ENCODE data around the gene ZNF514. TPM values are rescaled to one million over a fixed set of nuclear protein-coding genes. Genes with fewer than 3 reads are reported as not detected.
"Not testable (repeated sequence)": the region's sequence is repeated elsewhere in the genome, so short reads cannot be mapped to it uniquely, and the experiment has no call there.

Gene ZNF514
- total RNA-seq, 4 donors from 2014 or later = 4.9 to 23.8 (median 6.9) TPM

GRCh38 chr2:95106081-95106480, 53.6 kb downstream of the ZNF514 start:
- no peak for TF ChIP-seq POLR2A (IDR thresholded peaks at IDR 0.05)
- TF ChIP-seq, protein P1, sequence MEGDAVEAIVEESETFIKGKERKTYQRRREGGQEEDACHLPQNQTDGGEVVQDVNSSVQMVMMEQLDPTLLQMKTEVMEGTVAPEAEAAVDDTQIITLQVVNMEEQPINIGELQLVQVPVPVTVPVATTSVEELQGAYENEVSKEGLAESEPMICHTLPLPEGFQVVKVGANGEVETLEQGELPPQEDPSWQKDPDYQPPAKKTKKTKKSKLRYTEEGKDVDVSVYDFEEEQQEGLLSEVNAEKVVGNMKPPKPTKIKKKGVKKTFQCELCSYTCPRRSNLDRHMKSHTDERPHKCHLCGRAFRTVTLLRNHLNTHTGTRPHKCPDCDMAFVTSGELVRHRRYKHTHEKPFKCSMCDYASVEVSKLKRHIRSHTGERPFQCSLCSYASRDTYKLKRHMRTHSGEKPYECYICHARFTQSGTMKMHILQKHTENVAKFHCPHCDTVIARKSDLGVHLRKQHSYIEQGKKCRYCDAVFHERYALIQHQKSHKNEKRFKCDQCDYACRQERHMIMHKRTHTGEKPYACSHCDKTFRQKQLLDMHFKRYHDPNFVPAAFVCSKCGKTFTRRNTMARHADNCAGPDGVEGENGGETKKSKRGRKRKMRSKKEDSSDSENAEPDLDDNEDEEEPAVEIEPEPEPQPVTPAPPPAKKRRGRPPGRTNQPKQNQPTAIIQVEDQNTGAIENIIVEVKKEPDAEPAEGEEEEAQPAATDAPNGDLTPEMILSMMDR (IDR thresholded peaks at IDR 0.05) = no peak
- Histone ChIP-seq H3K36me3 (peaks cover 11 to 100% (median 53%) of the 10 kb centered on the region in 3 donors), H3K27ac (peak overlapping the region in 1 of 4 donors; percentile 24), H3K9me3 (no peaks in the 10 kb centered on the region), H3K4me3 (no peak overlapping the region), H3K27me3 (no peaks in the 10 kb centered on the region), H3K4me1 (no peaks in the 10 kb centered on the region)
- 79 to 85% methylated on average over 2 of the region's 2 CpGs for WGBS, 2 donors
- no peak for DNase-seq
- intact Hi-C loops (cut with DNase I) = no loop called here

DNA sequence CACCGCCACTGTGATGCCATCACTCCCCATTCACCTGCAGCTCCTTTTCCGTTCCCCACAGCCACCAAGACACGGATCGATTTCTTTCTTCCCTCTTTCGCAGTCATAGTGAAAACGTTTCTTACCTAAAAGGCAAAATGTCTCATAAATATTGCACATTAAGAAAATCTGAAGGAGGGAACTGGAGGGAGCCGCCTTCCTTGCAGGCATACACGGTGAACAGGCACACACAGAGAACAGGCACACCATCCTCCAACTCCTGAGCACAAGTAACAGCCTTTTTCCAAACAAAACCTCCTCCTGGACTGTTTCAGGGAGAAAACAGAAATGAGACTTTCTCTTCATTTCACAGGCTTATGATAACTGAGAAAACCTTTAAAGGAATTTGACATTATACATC, 55.0 kb downstream of the ZNF514 start:
- TF ChIP-seq POLR2A (IDR thresholded peaks at IDR 0.05) = no peak
- TF ChIP-seq, protein P1 (IDR thresholded peaks at IDR 0.05) = no peak
- peaks cover 16 to 100% (median 58%) of the 10 kb centered on the region in 3 donors for H3K36me3 ChIP-seq
- H3K9me3 ChIP-seq = no peaks in the 10 kb centered on the region
- no peak overlapping the region for H3K4me3 ChIP-seq
- intact Hi-C loops (cut with DNase I) = no loop called here
- H3K27ac ChIP-seq = no peak overlapping the region
- H3K27me3 ChIP-seq = no peaks in the 10 kb centered on the region
- WGBS, 2 donors = 91 to 93% methylated on average over 8 of the region's 8 CpGs
- H3K4me1 ChIP-seq = no peaks in the 10 kb centered on the region
- no peak for DNase-seq

GRCh38 chr2:95099910-95100309, 59.7 kb downstream of the ZNF514 start:
- Histone ChIP-seq H3K36me3 (peaks cover 7 to 92% (median 30%) of the 10 kb centered on the region in 3 donors), H3K9me3 (no peaks in the 10 kb centered on the region)

GRCh38 chr2:95098273-95098672, 61.4 kb downstream of the ZNF514 start:
- H3K27ac ChIP-seq; H3K9me3 ChIP-seq; intact Hi-C loops (cut with DNase I); H3K4me3 ChIP-seq; H3K4me1 ChIP-seq; DNase-seq; H3K27me3 ChIP-seq: not testable (repeated sequence)
- 90 to 100% methylated on average over 5 of the region's 5 CpGs for WGBS, 2 donors
- H3K36me3 ChIP-seq = peaks cover 7 to 92% (median 26%) of the 10 kb centered on the region in 3 donors

More at GRCh38 chr2:95099910-95100309, 59.7 kb downstream of the ZNF514 start:
- H3K4me3 ChIP-seq = no peak overlapping the region
- intact Hi-C loops (cut with DNase I) = no loop called here
- WGBS, 2 donors = 92% methylated on average over 2 of the region's 2 CpGs
- H3K27ac ChIP-seq = no peak overlapping the region
- TF ChIP-seq, protein P1 (IDR thresholded peaks at IDR 0.05) = no peak
- TF ChIP-seq POLR2A (IDR thresholded peaks at IDR 0.05) = no peak
- no peaks in the 10 kb centered on the region for H3K27me3 ChIP-seq
- no peaks in the 10 kb centered on the region for H3K4me1 ChIP-seq
- DNase-seq = no peak

Other genes with a start within 250 kb of the ZNF514 start
- 1,000 to 10,000 TPM in 1 of 4 donors, 100 to 1,000 TPM in 3; 469 to 1,903 (median 516) TPM for gene MAL, start 134.1 kb downstream of the ZNF514 start, total RNA-seq
- 10 to 100 TPM; 41.9 to 55.4 (median 46.4) TPM for gene MRPS5, start 38.0 kb downstream of the ZNF514 start, total RNA-seq
- 1 to 10 TPM; 2.8 to 4.0 (median 3.4) TPM for gene ZNF2, start 6.0 kb upstream of the ZNF514 start, total RNA-seq
- gene ZNF892, start 47.7 kb upstream of the ZNF514 start, total RNA-seq = 1 to 10 TPM; 1.9 to 4.7 (median 4.1) TPM
- 100 to 1,000 TPM in 1 of 4 donors, 10 to 100 TPM in 3; 59.7 to 184 (median 83.5) TPM for gene PROM2, start 114.6 kb upstream of the ZNF514 start, total RNA-seq
- gene KCNIP3, start 137.5 kb upstream of the ZNF514 start, total RNA-seq = 1 to 10 TPM in 3 of 4 donors, under 1 TPM in 1; 0.15 to 7.4 (median 2.3) TPM
- 10 to 100 TPM in 2 of 4 donors, 1 to 10 TPM in 2; 8.1 to 18.1 (median 13.7) TPM for gene FAHD2A, start 242.9 kb upstream of the ZNF514 start, total RNA-seq